ENCODE measurements around the gene STK4. TPM values are rescaled to one million over a fixed set of nuclear protein-coding genes. Genes with fewer than 3 reads are reported as not detected.

Gene STK4
- total RNA-seq, 4 donors from 2014 or later, result 27.7 to 128 (median 42.9) TPM

DNA sequence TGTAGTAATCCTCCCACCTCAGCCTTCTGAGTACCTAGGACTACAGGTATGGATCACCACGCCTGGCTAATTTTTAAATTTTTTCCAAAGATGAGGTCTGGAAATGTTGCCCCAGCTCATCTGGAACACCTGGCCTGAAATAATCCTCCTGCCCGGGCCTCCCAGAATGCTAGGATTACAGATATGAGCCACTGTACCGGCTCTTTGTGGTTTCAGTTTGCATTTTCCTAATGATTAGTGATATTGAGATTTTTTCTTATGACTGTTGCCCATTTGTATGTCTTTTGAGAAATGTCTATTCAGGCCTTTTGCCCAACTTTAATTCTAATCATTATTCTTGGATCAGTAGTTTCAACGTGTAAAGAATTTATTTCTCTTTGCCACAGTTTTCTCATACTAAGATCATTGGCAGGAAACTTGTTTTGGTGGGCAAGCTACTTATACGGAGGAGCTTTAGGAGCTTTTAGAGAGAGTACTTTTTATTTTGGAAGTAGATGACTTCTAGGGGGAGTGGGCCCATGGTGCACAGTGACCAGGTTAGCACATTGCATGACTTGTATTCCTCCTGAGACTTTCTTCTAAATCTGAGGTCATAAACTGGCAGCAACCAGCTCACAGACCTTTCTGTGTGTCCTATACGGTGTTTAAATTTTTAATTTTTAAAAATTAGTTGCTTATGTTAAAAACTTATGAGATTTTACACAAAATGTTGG lies 62.3 kb downstream of the STK4 start:
- H3K4me3 ChIP-seq, result no peak overlapping the region
- H3K27ac ChIP-seq, result no peak overlapping the region
- DNase-seq, result no peak
- H3K36me3 ChIP-seq, result peaks cover 0 to 50% (median 0%) of the 10 kb centered on the region in 3 donors
- no peaks in the 10 kb centered on the region for H3K4me1 ChIP-seq
- H3K27me3 ChIP-seq, result no peaks in the 10 kb centered on the region
- TF ChIP-seq, protein P1, sequence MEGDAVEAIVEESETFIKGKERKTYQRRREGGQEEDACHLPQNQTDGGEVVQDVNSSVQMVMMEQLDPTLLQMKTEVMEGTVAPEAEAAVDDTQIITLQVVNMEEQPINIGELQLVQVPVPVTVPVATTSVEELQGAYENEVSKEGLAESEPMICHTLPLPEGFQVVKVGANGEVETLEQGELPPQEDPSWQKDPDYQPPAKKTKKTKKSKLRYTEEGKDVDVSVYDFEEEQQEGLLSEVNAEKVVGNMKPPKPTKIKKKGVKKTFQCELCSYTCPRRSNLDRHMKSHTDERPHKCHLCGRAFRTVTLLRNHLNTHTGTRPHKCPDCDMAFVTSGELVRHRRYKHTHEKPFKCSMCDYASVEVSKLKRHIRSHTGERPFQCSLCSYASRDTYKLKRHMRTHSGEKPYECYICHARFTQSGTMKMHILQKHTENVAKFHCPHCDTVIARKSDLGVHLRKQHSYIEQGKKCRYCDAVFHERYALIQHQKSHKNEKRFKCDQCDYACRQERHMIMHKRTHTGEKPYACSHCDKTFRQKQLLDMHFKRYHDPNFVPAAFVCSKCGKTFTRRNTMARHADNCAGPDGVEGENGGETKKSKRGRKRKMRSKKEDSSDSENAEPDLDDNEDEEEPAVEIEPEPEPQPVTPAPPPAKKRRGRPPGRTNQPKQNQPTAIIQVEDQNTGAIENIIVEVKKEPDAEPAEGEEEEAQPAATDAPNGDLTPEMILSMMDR (IDR thresholded peaks at IDR 0.05), result no peak
- no peak for TF ChIP-seq POLR2A (IDR thresholded peaks at IDR 0.05)
- no peaks in the 10 kb centered on the region for H3K9me3 ChIP-seq

DNA sequence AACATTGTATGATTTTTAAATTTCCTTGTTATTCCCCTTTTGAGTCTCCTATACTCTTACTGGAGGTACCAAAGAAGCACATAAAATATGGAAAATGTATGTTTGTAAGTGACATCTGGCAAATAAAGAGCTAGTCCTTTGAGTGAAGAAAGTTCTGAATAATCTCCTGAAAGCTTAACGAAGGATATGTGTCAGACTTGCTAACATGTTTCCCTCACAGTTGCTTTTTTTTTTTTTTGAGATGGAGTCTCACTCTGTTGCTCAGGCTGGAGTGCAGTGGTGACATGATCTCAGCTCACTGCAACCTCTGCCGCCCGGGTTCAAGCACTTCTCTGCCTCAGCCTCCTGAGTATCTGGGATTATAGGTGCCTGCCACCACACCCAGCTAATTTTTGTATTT lies 63.6 kb downstream of the STK4 start:
- peaks cover 0 to 38% (median 0%) of the 10 kb centered on the region in 3 donors for H3K36me3 ChIP-seq
- no peak overlapping the region for H3K4me3 ChIP-seq
- H3K9me3 ChIP-seq, result no peaks in the 10 kb centered on the region
- H3K4me1 ChIP-seq, result no peaks in the 10 kb centered on the region
- H3K27ac ChIP-seq, result no peak overlapping the region
- no peaks in the 10 kb centered on the region for H3K27me3 ChIP-seq
- no peak for DNase-seq
- no peak for TF ChIP-seq POLR2A (IDR thresholded peaks at IDR 0.05)
- TF ChIP-seq, protein P1 (IDR thresholded peaks at IDR 0.05), result no peak

DNA sequence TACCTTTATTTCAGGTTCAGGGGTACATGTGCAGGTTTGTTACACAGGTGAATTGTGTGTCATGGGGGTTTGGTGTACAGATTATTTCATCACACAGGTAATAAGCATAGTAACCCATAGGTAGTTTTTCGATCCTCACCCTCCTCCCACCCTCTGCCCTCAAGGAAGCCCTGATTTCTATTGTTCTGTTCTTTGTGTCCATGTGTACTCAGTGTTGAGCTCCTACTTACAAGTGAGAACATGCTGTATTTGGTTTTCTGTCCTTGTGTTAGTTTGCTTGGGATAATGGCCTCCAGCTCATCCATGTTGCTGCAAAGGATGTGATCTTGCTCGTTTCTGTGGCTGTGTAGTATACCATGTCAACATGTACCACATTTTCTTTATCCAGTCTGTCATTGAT lies 66.0 kb downstream of the STK4 start:
- H3K36me3 ChIP-seq, result peaks cover 0 to 28% (median 0%) of the 10 kb centered on the region in 3 donors
- TF ChIP-seq, protein P1 (IDR thresholded peaks at IDR 0.05), result no peak
- TF ChIP-seq POLR2A (IDR thresholded peaks at IDR 0.05), result no peak
- H3K4me1 ChIP-seq, result no peaks in the 10 kb centered on the region
- H3K27ac ChIP-seq, result no peak overlapping the region
- H3K4me3 ChIP-seq, result no peak overlapping the region
- H3K27me3 ChIP-seq, result no peaks in the 10 kb centered on the region
- H3K9me3 ChIP-seq, result no peaks in the 10 kb centered on the region
- no peak for DNase-seq

DNA sequence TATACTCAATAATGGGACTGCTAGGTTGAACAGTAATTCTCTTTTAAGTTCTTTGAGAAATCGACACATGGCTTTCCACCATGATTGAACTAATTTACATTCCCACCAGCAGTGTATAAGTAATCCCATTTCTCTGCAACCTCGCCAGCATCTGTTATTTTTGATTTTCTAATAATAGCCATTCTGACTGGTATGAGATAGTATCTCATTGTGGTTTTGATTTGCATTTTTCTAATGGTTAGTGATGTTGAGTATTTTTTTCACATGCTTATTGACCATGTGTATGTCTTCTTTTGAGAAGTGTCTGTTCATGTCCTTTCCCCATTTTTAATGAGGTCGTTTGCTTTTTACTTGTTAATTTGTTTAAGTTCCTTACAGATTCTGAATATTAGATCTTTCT lies 66.5 kb downstream of the STK4 start:
- Histone ChIP-seq H3K4me3 (no peak overlapping the region), H3K36me3 (peaks cover 0 to 24% (median 0%) of the 10 kb centered on the region in 3 donors), H3K27me3 (no peaks in the 10 kb centered on the region), H3K4me1 (no peaks in the 10 kb centered on the region), H3K9me3 (no peaks in the 10 kb centered on the region), H3K27ac (no peak overlapping the region)
- no peak for TF ChIP-seq POLR2A (IDR thresholded peaks at IDR 0.05)
- TF ChIP-seq, protein P1 (IDR thresholded peaks at IDR 0.05), result no peak
- no peak for DNase-seq

DNA sequence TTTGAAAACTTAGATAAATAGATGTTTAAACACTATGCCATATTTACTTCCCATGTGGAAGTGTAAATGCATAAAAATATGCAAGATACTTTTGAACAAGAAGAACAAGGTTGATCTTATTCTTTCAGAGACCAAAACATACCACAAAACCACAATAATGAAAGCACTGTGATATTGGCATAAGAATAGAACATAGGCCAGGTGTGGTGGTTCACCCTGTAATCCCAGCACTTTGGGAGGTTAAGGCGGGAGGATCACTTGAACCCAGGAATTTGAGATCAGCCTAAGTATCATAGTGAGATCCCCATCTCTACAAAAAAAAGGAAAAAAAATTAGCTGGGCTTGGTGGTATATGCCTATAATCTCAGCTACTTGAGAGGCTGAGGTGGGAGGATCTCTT lies 68.1 kb downstream of the STK4 start:
- peaks cover 0 to 8% (median 0%) of the 10 kb centered on the region in 3 donors for H3K36me3 ChIP-seq
- H3K27ac ChIP-seq, result no peak overlapping the region
- DNase-seq, result no peak
- H3K4me3 ChIP-seq, result no peak overlapping the region
- TF ChIP-seq POLR2A (IDR thresholded peaks at IDR 0.05), result no peak
- TF ChIP-seq, protein P1 (IDR thresholded peaks at IDR 0.05), result no peak
- no peaks in the 10 kb centered on the region for H3K27me3 ChIP-seq
- no peaks in the 10 kb centered on the region for H3K9me3 ChIP-seq
- H3K4me1 ChIP-seq, result no peaks in the 10 kb centered on the region

All from Peyer's patch (tissue), 4 donors.